Measurements from ENCODE around the gene NKAIN2. TPM values are rescaled to one million over a fixed set of nuclear protein-coding genes. Genes with fewer than 3 reads are reported as not detected.

Gene NKAIN2
- total and polyA plus RNA-seq, 2 donors (not counting 3 experiments of a cell fraction or from before 2014, with no cell fraction given): 0.03 TPM; not detected in 1

DNA sequence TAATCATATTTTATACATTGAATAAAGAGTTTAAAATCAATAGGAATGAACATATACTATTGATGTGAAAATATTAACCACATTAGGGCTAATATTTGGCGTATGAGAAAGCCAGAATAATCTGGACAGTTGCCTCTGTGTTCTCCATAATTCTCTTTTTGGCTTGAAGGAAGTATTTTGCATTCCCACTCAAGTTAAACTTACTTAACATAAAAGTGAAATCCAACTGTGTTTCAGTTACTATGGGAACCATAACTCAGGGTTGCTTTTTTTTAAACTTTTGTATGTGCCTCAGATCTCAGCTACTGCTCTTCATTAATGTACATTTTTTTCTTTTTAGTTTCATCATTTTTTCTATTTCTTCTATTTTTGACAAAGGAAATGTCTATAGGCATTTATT is 479.8 kb downstream of the NKAIN2 start:
- no TSS peak for BruUV-seq (replicated peaks)
- ChIA-PET CTCF (no interaction called here), POLR2A (no interaction called here)
- Histone ChIP-seq H3K9me1 (replicated peaks; ENCODE audit: control insufficient read depth, extremely low read depth, insufficient read depth, low read length) (no peaks in the 10 kb centered on the region), H3K27me3 (ENCODE audit: control insufficient read depth in 2 of 2, insufficient read depth in 2 of 2, low read length in 2 of 2) (no peaks in the 10 kb centered on the region), H3K36me3 (ENCODE audit: control insufficient read depth in 2 of 2, extremely low read depth in 1 of 2, insufficient read depth in 2 of 2, low read length in 2 of 2) (no peaks in the 10 kb centered on the region), H2AFZ (ENCODE audit: low read depth, low read length) (no peak overlapping the region), H3K4me3 (replicated peaks in 1 of 3; ENCODE audit: insufficient read depth in 1 of 3, low read depth in 1 of 3, low read length in 3 of 3) (no peak overlapping the region), H3K4me1 (ENCODE audit: control insufficient read depth, extremely low read depth, insufficient read depth, low read length) (no peaks in the 10 kb centered on the region), H3K79me2 (ENCODE audit: control insufficient read depth, insufficient read depth, low read length) (no peaks in the 10 kb centered on the region), H3K9ac (replicated peaks; ENCODE audit: extremely low read depth, insufficient read depth, low read length) (no peak overlapping the region), H3K9me3 (replicated peaks; ENCODE audit: control insufficient read depth, insufficient read depth, low read length) (no peaks in the 10 kb centered on the region), H4K20me1 (replicated peaks; ENCODE audit: control insufficient read depth, extremely low read depth, insufficient read depth, low read length) (no peaks in the 10 kb centered on the region), H3K4me2 (ENCODE audit: insufficient read depth, low read length) (no peak overlapping the region), H3K27ac (ENCODE audit: insufficient read depth, low read depth, low read length) (no peak overlapping the region)
- dilution Hi-C loops (cut with MboI; ENCODE audit: extremely low pct_ligation_motif_present, low sequenced_read_pairs): no loop called here
- no peak for DNase-seq (ENCODE audit: low read depth, low spot score)
- intact Hi-C loops (cut with micrococcal nuclease): no loop called here
- TF ChIP-seq MYC (IDR thresholded peaks at IDR 0.05; ENCODE audit: low read depth, low read length) (no peak), POLR2AphosphoS5 (IDR thresholded peaks at IDR 0.05; ENCODE audit: insufficient read depth, low read depth, low read length) (no peak), POLR2A (IDR thresholded peaks at IDR 0.05; ENCODE audit: low read depth, low read length) (no peak), JUN (IDR thresholded peaks at IDR 0.05; ENCODE audit: borderline replicate concordance, insufficient read depth, insufficient read length, low read depth) (no peak)
- TF ChIP-seq, protein P1, sequence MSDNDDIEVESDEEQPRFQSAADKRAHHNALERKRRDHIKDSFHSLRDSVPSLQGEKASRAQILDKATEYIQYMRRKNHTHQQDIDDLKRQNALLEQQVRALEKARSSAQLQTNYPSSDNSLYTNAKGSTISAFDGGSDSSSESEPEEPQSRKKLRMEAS (IDR thresholded peaks at IDR 0.05; ENCODE audit: insufficient read depth, insufficient read length): no peak
- no peak for FAIRE-seq

DNA sequence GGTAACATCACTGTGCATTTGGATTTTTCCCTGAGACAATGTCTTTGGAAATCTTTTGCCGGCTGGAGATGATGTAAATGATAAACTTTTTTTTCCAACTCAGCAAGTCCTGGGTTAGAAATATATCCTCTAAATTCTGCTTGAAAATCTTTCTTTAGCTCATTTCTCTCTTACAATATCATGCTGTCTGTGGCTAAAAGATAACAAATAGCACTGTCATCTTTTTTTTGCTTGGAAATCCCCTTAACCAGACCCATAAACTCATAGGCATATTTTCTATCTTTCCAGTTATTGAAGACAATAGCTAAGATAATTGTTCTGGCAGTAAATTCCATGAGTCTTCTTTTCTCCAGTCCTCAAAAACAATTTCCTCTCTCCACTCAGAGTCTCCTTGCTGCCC is 481.5 kb downstream of the NKAIN2 start:
- H3K4me2 ChIP-seq (ENCODE audit: insufficient read depth, low read length): no peak overlapping the region
- no peak for DNase-seq (ENCODE audit: low read depth, low spot score)
- H3K9ac ChIP-seq (replicated peaks; ENCODE audit: extremely low read depth, insufficient read depth, low read length): no peak overlapping the region
- no peaks in the 10 kb centered on the region for H3K36me3 ChIP-seq (ENCODE audit: control insufficient read depth in 2 of 2, extremely low read depth in 1 of 2, insufficient read depth in 2 of 2, low read length in 2 of 2)
- H3K4me1 ChIP-seq (ENCODE audit: control insufficient read depth, extremely low read depth, insufficient read depth, low read length): no peaks in the 10 kb centered on the region
- CTCF ChIA-PET: interaction anchor here (1.1 kb wide), 2 partner anchors 21 to 40 kb away, joined by 3 read pairs; no protein-coding TSS in a partner anchor
- no TSS peak for BruUV-seq (replicated peaks)
- POLR2A ChIA-PET: no interaction called here
- no peak overlapping the region for H3K27ac ChIP-seq (ENCODE audit: insufficient read depth, low read depth, low read length)
- intact Hi-C loops (cut with micrococcal nuclease): no loop called here
- H3K9me1 ChIP-seq (replicated peaks; ENCODE audit: control insufficient read depth, extremely low read depth, insufficient read depth, low read length): no peaks in the 10 kb centered on the region
- FAIRE-seq: no peak
- no peak overlapping the region for H3K4me3 ChIP-seq (replicated peaks in 1 of 3; ENCODE audit: insufficient read depth in 1 of 3, low read depth in 1 of 3, low read length in 3 of 3)
- TF ChIP-seq, protein P2, sequence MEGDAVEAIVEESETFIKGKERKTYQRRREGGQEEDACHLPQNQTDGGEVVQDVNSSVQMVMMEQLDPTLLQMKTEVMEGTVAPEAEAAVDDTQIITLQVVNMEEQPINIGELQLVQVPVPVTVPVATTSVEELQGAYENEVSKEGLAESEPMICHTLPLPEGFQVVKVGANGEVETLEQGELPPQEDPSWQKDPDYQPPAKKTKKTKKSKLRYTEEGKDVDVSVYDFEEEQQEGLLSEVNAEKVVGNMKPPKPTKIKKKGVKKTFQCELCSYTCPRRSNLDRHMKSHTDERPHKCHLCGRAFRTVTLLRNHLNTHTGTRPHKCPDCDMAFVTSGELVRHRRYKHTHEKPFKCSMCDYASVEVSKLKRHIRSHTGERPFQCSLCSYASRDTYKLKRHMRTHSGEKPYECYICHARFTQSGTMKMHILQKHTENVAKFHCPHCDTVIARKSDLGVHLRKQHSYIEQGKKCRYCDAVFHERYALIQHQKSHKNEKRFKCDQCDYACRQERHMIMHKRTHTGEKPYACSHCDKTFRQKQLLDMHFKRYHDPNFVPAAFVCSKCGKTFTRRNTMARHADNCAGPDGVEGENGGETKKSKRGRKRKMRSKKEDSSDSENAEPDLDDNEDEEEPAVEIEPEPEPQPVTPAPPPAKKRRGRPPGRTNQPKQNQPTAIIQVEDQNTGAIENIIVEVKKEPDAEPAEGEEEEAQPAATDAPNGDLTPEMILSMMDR (IDR thresholded peaks at IDR 0.05; ENCODE audit: extremely low read depth in 1 of 2, insufficient read depth in 1 of 2, low read depth in 1 of 2, low read length in 2 of 2): no peak
- TF ChIP-seq GATA2 (IDR thresholded peaks at IDR 0.05; ENCODE audit: insufficient read depth, insufficient read length, low read depth, low read length) (no peak), JUN (IDR thresholded peaks at IDR 0.05; ENCODE audit: borderline replicate concordance, insufficient read depth, insufficient read length, low read depth) (no peak), MYC (IDR thresholded peaks at IDR 0.05; ENCODE audit: low read depth, low read length) (no peak), POLR2A (IDR thresholded peaks at IDR 0.05; ENCODE audit: low read depth, low read length) (no peak), EZH2 (IDR thresholded peaks at IDR 0.05; ENCODE audit: borderline replicate concordance, low read depth, low read length, severe bottlenecking) (no peak)
- TF ChIP-seq, protein P1 (IDR thresholded peaks at IDR 0.05; ENCODE audit: insufficient read depth, insufficient read length): no peak
- H2AFZ ChIP-seq (ENCODE audit: low read depth, low read length): no peak overlapping the region
- dilution Hi-C loops (cut with MboI; ENCODE audit: extremely low pct_ligation_motif_present, low sequenced_read_pairs): no loop called here
- H3K79me2 ChIP-seq (ENCODE audit: control insufficient read depth, insufficient read depth, low read length): no peaks in the 10 kb centered on the region
- no peaks in the 10 kb centered on the region for H3K9me3 ChIP-seq (replicated peaks; ENCODE audit: control insufficient read depth, insufficient read depth, low read length)
- no peaks in the 10 kb centered on the region for H3K27me3 ChIP-seq (ENCODE audit: control insufficient read depth in 2 of 2, insufficient read depth in 2 of 2, low read length in 2 of 2)
- no peaks in the 10 kb centered on the region for H4K20me1 ChIP-seq (replicated peaks; ENCODE audit: control insufficient read depth, extremely low read depth, insufficient read depth, low read length)
